WI38 (cell line): ENCODE measurements around the gene MBD5.
A peak's percentile ranks its signal among the peaks of the same experiment; 100 is the strongest.

Source experiments
- H3K4me3 ChIP-seq: 2 replicates; pipeline ENCODE4 v1.5.1; 2011; ENCODE audit warnings: low read depth, mild to moderate bottlenecking, control low read depth, low read length
- TF ChIP-seq, protein P1 (sequence below): IDR thresholded peaks from 2 replicates; pipeline ENCODE4 v1.5.1; 2012; ENCODE audit warnings: low read depth, mild to moderate bottlenecking, control low read depth, low read length

The MBD5 gene

GRCh38 chr2:148545390-148546256 is 524.7 kb downstream of the MBD5 start:
- H3K4me3 ChIP-seq, result no peak overlapping the region
- TF ChIP-seq, protein P1, sequence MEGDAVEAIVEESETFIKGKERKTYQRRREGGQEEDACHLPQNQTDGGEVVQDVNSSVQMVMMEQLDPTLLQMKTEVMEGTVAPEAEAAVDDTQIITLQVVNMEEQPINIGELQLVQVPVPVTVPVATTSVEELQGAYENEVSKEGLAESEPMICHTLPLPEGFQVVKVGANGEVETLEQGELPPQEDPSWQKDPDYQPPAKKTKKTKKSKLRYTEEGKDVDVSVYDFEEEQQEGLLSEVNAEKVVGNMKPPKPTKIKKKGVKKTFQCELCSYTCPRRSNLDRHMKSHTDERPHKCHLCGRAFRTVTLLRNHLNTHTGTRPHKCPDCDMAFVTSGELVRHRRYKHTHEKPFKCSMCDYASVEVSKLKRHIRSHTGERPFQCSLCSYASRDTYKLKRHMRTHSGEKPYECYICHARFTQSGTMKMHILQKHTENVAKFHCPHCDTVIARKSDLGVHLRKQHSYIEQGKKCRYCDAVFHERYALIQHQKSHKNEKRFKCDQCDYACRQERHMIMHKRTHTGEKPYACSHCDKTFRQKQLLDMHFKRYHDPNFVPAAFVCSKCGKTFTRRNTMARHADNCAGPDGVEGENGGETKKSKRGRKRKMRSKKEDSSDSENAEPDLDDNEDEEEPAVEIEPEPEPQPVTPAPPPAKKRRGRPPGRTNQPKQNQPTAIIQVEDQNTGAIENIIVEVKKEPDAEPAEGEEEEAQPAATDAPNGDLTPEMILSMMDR, result no peak

DNA sequence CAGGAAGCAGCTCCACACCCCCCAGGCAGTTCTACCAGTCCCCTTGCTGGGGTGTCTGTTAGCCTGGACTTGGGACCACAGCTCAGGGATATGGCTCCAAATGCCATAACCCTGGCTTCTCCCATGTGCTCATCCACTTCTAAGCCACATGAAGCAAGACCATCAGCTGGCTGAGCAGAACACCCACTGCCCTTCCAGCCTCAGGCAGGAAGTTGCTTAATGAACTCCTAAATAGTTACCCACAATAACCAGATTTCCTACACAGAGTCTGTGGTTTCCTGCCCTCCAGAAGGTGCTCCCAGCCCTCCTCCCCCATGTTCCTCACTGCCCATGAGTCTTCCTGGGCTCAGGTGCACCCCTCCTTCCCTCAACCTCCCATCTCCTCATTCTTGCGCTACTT is 525.4 kb downstream of the MBD5 start:
- TF ChIP-seq, protein P1, result no peak
- no peak overlapping the region for H3K4me3 ChIP-seq

GRCh38 chr2:148548716-148549400 is 528.0 kb downstream of the MBD5 start:
- TF ChIP-seq, protein P1, result no peak
- H3K4me3 ChIP-seq, result no peak overlapping the region

DNA sequence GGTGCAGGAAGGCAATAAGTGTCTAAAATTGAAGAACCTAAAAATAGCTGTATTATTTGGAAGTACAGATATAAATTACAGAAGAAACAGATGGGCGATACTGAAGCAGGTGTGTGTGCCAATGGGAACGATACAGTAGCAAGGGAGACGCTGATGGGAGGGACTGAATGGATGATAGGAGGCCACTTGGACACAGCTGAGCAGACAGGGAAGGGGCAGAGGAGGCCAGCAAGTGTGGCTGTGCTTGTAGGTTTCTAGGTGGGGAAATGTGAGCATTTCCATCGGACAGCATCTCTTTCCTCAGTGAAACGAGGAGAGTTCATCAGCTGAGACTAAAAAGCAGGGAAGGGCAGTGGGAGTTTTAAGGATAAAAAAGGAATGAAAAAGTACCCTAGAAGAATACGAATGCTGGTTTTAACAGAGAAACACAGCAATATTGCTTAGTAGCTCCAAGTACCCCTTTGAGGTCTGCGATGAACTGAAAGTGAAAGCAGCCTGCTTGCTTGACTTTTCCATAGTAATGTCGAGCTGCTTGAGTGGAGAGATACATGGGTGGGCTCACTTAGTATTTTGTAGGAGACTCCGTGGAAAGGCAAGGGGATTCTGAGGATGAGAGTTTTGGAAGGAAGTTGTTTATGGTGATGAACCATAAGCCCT is 531.9 kb downstream of the MBD5 start:
- peak overlapping the region; percentile 59 for H3K4me3 ChIP-seq
- TF ChIP-seq, protein P1, result no peak

- H3K4me3 ChIP-seq, result peak overlapping the region; percentile 59
- TF ChIP-seq, protein P1, result no peak
These were observed 532.5 kb downstream of the MBD5 start for GRCh38 chr2:148553332-148553887.

- no peak overlapping the region for H3K4me3 ChIP-seq
- TF ChIP-seq, protein P1, result no peak
These were observed 533.8 kb downstream of the MBD5 start for GRCh38 chr2:148554459-148555247.
